Omental fat pad (tissue), 4 donors: Measurements from ENCODE around the gene OR4D9. TPM values are rescaled to one million over a fixed set of nuclear protein-coding genes. Genes with fewer than 3 reads are reported as not detected.

Experiments
- ATAC-seq: fragments of 150-250 bp; one replicate; pipeline ENCODE4 v1.9.1; 2016; ENCODE audit warnings: mild to moderate bottlenecking, moderate library complexity; ENCODE audit not compliant: low FRiP score
- DNase-seq: peaks from one replicate; pipeline ENCODE4 v3.0.0-alpha.2; 2019; ENCODE audit warnings: low spot score
- total RNA-seq, 4 donors: library from RNA; depleted of rRNA; stranded (reverse); fragments of >200 nt; gene quantifications; one replicate each; pipeline ENCODE4 v1.1.0, GENCODE V29; 2016
- TF ChIP-seq, protein P1 (sequence below), 3 donors: fragments of 450-650 bp; IDR thresholded peaks; one replicate each; pipeline ENCODE4 v1.5.1; 2016 to 2017; ENCODE audit warnings: antibody characterized with exemption in 3 of 3, mild to moderate bottlenecking in 3 of 3, moderate library complexity in 2 of 3

OR4D9 gene
- total RNA-seq, 4 donors from 2014 or later, result not detected

DNA sequence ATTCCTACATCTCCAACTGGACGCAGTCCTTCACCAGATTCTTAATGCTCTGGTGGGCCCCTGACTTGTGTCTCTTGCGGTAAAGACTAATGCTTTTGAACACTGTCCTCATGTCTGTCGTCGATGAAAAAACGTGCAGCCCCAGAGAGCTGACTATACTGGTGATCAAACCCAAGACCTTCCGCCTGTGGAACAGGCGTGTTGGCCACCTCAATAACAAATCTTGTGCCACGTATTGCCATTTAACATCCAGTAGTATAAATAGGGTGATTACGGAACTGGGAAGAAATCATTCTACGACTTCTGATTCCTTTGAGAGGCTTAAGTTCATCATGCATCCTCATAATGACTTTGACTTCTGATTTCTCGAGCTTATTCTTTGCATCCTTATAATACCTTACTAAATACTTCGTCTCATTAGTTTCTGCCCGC is 45.6 kb downstream of the OR4D9 start:
- DNase-seq, result no peak
- ATAC-seq, result no peak
- TF ChIP-seq, protein P1, sequence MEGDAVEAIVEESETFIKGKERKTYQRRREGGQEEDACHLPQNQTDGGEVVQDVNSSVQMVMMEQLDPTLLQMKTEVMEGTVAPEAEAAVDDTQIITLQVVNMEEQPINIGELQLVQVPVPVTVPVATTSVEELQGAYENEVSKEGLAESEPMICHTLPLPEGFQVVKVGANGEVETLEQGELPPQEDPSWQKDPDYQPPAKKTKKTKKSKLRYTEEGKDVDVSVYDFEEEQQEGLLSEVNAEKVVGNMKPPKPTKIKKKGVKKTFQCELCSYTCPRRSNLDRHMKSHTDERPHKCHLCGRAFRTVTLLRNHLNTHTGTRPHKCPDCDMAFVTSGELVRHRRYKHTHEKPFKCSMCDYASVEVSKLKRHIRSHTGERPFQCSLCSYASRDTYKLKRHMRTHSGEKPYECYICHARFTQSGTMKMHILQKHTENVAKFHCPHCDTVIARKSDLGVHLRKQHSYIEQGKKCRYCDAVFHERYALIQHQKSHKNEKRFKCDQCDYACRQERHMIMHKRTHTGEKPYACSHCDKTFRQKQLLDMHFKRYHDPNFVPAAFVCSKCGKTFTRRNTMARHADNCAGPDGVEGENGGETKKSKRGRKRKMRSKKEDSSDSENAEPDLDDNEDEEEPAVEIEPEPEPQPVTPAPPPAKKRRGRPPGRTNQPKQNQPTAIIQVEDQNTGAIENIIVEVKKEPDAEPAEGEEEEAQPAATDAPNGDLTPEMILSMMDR (IDR thresholded peaks at IDR 0.05), result no peak

GRCh38 chr11:59558270-59558643 is 46.9 kb downstream of the OR4D9 start:
- DNase-seq (no peak), ATAC-seq (no peak)
- TF ChIP-seq, protein P1 (IDR thresholded peaks at IDR 0.05), result no peak

DNA sequence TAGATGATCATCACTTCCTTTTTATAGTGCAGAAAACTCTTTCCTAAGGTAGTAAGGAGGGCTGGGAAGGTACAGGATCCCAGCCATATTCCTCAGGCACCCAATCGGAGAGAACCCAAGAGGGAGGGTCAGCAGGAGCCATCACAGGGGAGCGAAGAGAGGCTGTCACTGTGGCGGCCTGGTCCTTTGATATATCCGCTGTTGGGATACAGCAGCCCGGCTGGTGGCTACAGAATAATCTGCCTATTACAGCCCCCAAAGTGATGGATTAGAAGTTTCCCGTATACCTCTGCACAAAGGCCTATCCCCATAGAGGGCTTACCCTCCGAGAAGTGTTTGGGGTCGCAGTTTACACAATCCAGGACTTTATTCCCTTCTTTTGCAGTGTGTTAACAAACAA is 48.5 kb downstream of the OR4D9 start:
- no peak for ATAC-seq
- TF ChIP-seq, protein P1 (IDR thresholded peaks at IDR 0.05), result no peak
- DNase-seq, result no peak

- ATAC-seq, result peak; percentile 60
- TF ChIP-seq, protein P1 (IDR thresholded peaks at IDR 0.05), result no peak
- no peak for DNase-seq
These were observed 49.0 kb downstream of the OR4D9 start for GRCh38 chr11:59560290-59560701.

GRCh38 chr11:59560702-59561473 is 49.5 kb downstream of the OR4D9 start:
- ATAC-seq, result peak; percentile 73
- no peak for DNase-seq
- TF ChIP-seq, protein P1 (IDR thresholded peaks at IDR 0.05), result no peak

DNA sequence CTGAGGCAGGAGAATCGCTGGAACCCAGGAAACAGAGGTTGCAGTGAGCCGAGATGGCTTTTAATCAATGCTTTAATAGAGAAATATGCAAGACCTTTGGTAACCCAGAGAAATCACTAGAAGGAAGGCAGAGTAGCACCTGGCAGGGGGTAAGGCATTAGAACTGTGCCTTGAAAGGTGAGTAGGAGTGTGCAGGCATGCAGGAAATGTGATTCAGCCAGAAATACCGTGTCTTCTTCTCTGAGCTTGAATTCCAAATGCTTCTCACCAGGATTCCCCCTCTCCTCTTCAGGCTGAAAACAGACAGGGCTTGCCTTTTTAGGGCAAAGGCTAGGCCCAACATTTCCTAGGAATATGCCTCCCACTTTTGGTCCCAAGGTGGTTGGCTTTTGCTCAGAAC is 51.0 kb downstream of the OR4D9 start:
- TF ChIP-seq, protein P1 (IDR thresholded peaks at IDR 0.05), result no peak
- ATAC-seq (no peak), DNase-seq (no peak)

Other genes starting within 250 kb of the OR4D9 start
- gene OR5AN1, start 152.6 kb upstream of the OR4D9 start, total RNA-seq, result not detected
- not detected for gene OR5A2, start 85.1 kb upstream of the OR4D9 start, total RNA-seq
- not detected for gene OR5A1, start 75.1 kb upstream of the OR4D9 start, total RNA-seq
- gene OR4D6, start 54.6 kb upstream of the OR4D9 start, total RNA-seq, result not detected
- not detected for gene OR4D10, start 38.2 kb upstream of the OR4D9 start, total RNA-seq
- gene OR4D11, start 8.0 kb upstream of the OR4D9 start, total RNA-seq, result not detected
- 10 to 100 TPM; 33.7 to 46.3 (median 35.1) TPM for gene OSBP, start 104.2 kb downstream of the OR4D9 start, total RNA-seq
- 10 to 100 TPM; 14.8 to 19.6 (median 17.1) TPM for gene PATL1, start 157.5 kb downstream of the OR4D9 start, total RNA-seq
- not detected for gene OR10V1, start 202.3 kb downstream of the OR4D9 start, total RNA-seq
- gene STX3, start 243.8 kb downstream of the OR4D9 start, total RNA-seq, result 10 to 100 TPM; 19.9 to 37.4 (median 31.9) TPM